ENCODE results near the gene ZNF385D.
"Not testable (repeated sequence)": the region's sequence is repeated elsewhere in the genome, so short reads cannot be mapped to it uniquely, and the experiment has no call there.

The ZNF385D gene

GRCh38 chr3:21520106-21520963 lies 230.7 kb downstream of the ZNF385D start:
- Histone ChIP-seq H3K9ac (ENCODE audit: low read length in 2 of 2) (no peak overlapping the region), H3K36me3 (ENCODE audit: control insufficient read depth in 2 of 2, insufficient read depth in 2 of 2, low read length in 2 of 2) (no peaks in the 10 kb centered on the region), H3K4me3 (ENCODE audit: low read length in 2 of 2) (no peak overlapping the region), H3K27ac (ENCODE audit: low read length) (no peak overlapping the region), H3K4me1 (ENCODE audit: control insufficient read depth, insufficient read depth, low read length) (no peaks in the 10 kb centered on the region), H3K9me3 (ENCODE audit: control insufficient read depth in 2 of 2, low read length in 2 of 2) (no peaks in the 10 kb centered on the region), H3K27me3 (ENCODE audit: control insufficient read depth in 1 of 2, insufficient read depth in 2 of 2, low read length in 2 of 2) (no peaks in the 10 kb centered on the region)

GRCh38 chr3:21517184-21517583 lies 233.8 kb downstream of the ZNF385D start:
- no peaks in the 10 kb centered on the region for H3K36me3 ChIP-seq (ENCODE audit: control insufficient read depth in 2 of 2, insufficient read depth in 2 of 2, low read length in 2 of 2)
- H3K27ac ChIP-seq (ENCODE audit: low read length), result no peak overlapping the region

GRCh38 chr3:21515417-21515816 lies 235.6 kb downstream of the ZNF385D start:
- no peaks in the 10 kb centered on the region for H3K9me3 ChIP-seq (ENCODE audit: control insufficient read depth in 2 of 2, low read length in 2 of 2)
- no peaks in the 10 kb centered on the region for H3K36me3 ChIP-seq (ENCODE audit: control insufficient read depth in 2 of 2, insufficient read depth in 2 of 2, low read length in 2 of 2)
- no peak overlapping the region for H3K27ac ChIP-seq (ENCODE audit: low read length)
- H3K27me3 ChIP-seq (ENCODE audit: control insufficient read depth in 1 of 2, insufficient read depth in 2 of 2, low read length in 2 of 2), result no peaks in the 10 kb centered on the region
- H3K4me3 ChIP-seq (ENCODE audit: low read length in 2 of 2), result no peak overlapping the region
- H3K4me1 ChIP-seq (ENCODE audit: control insufficient read depth, insufficient read depth, low read length), result no peaks in the 10 kb centered on the region
- H3K9ac ChIP-seq (ENCODE audit: low read length in 2 of 2), result no peak overlapping the region

More at GRCh38 chr3:21517184-21517583, 233.8 kb downstream of the ZNF385D start:
- H3K4me3 ChIP-seq (ENCODE audit: low read length in 2 of 2), result no peak overlapping the region
- H3K4me1 ChIP-seq (ENCODE audit: control insufficient read depth, insufficient read depth, low read length), result no peaks in the 10 kb centered on the region
- H3K9ac ChIP-seq (ENCODE audit: low read length in 2 of 2), result no peak overlapping the region
- no peaks in the 10 kb centered on the region for H3K27me3 ChIP-seq (ENCODE audit: control insufficient read depth in 1 of 2, insufficient read depth in 2 of 2, low read length in 2 of 2)
- H3K9me3 ChIP-seq (ENCODE audit: control insufficient read depth in 2 of 2, low read length in 2 of 2), result no peaks in the 10 kb centered on the region

- Histone ChIP-seq H3K9ac (ENCODE audit: low read length in 2 of 2) (no peak overlapping the region), H3K4me3 (ENCODE audit: low read length in 2 of 2) (no peak overlapping the region), H3K36me3 (ENCODE audit: control insufficient read depth in 2 of 2, insufficient read depth in 2 of 2, low read length in 2 of 2) (no peaks in the 10 kb centered on the region), H3K9me3 (ENCODE audit: control insufficient read depth in 2 of 2, low read length in 2 of 2) (no peaks in the 10 kb centered on the region), H3K27ac (ENCODE audit: low read length) (no peak overlapping the region), H3K27me3 (ENCODE audit: control insufficient read depth in 1 of 2, insufficient read depth in 2 of 2, low read length in 2 of 2) (no peaks in the 10 kb centered on the region), H3K4me1 (ENCODE audit: control insufficient read depth, insufficient read depth, low read length) (no peaks in the 10 kb centered on the region)
These were observed 241.1 kb downstream of the ZNF385D start for GRCh38 chr3:21509731-21510470.

GRCh38 chr3:21508246-21508645 lies 242.8 kb downstream of the ZNF385D start:
- H3K27me3 ChIP-seq (ENCODE audit: control insufficient read depth in 1 of 2, insufficient read depth in 2 of 2, low read length in 2 of 2), result no peaks in the 10 kb centered on the region
- no peaks in the 10 kb centered on the region for H3K4me1 ChIP-seq (ENCODE audit: control insufficient read depth, insufficient read depth, low read length)
- no peaks in the 10 kb centered on the region for H3K9me3 ChIP-seq (ENCODE audit: control insufficient read depth in 2 of 2, low read length in 2 of 2)
- H3K27ac ChIP-seq (ENCODE audit: low read length), result no peak overlapping the region
- no peak overlapping the region for H3K4me3 ChIP-seq (ENCODE audit: low read length in 2 of 2)
- no peaks in the 10 kb centered on the region for H3K36me3 ChIP-seq (ENCODE audit: control insufficient read depth in 2 of 2, insufficient read depth in 2 of 2, low read length in 2 of 2)
- H3K9ac ChIP-seq (ENCODE audit: low read length in 2 of 2), result no peak overlapping the region

GRCh38 chr3:21505711-21506460 lies 245.1 kb downstream of the ZNF385D start:
- no peaks in the 10 kb centered on the region for H3K9me3 ChIP-seq (ENCODE audit: control insufficient read depth in 2 of 2, low read length in 2 of 2)
- H3K27me3 ChIP-seq (ENCODE audit: control insufficient read depth in 1 of 2, insufficient read depth in 2 of 2, low read length in 2 of 2), result no peaks in the 10 kb centered on the region
- H3K27ac ChIP-seq (ENCODE audit: low read length), result no peak overlapping the region

GRCh38 chr3:21502656-21503055 lies 248.4 kb downstream of the ZNF385D start:
- Histone ChIP-seq H3K27ac (ENCODE audit: low read length) (no peak overlapping the region), H3K36me3 (ENCODE audit: control insufficient read depth in 2 of 2, insufficient read depth in 2 of 2, low read length in 2 of 2) (no peaks in the 10 kb centered on the region), H3K4me1 (ENCODE audit: control insufficient read depth, insufficient read depth, low read length) (no peaks in the 10 kb centered on the region), H3K9ac (ENCODE audit: low read length in 2 of 2) (no peak overlapping the region), H3K9me3 (ENCODE audit: control insufficient read depth in 2 of 2, low read length in 2 of 2) (no peaks in the 10 kb centered on the region), H3K4me3 (ENCODE audit: low read length in 2 of 2) (no peak overlapping the region), H3K27me3 (ENCODE audit: control insufficient read depth in 1 of 2, insufficient read depth in 2 of 2, low read length in 2 of 2) (no peaks in the 10 kb centered on the region)

More at GRCh38 chr3:21505711-21506460, 245.1 kb downstream of the ZNF385D start:
- Histone ChIP-seq H3K4me1 (ENCODE audit: control insufficient read depth, insufficient read depth, low read length) (no peaks in the 10 kb centered on the region), H3K36me3 (ENCODE audit: control insufficient read depth in 2 of 2, insufficient read depth in 2 of 2, low read length in 2 of 2) (no peaks in the 10 kb centered on the region), H3K9ac (ENCODE audit: low read length in 2 of 2) (no peak overlapping the region), H3K4me3 (ENCODE audit: low read length in 2 of 2) (no peak overlapping the region)

- Histone ChIP-seq H3K4me1 (ENCODE audit: control insufficient read depth, insufficient read depth, low read length) (no peaks in the 10 kb centered on the region), H3K9ac (ENCODE audit: low read length in 2 of 2) (no peak overlapping the region), H3K36me3 (ENCODE audit: control insufficient read depth in 2 of 2, insufficient read depth in 2 of 2, low read length in 2 of 2) (no peaks in the 10 kb centered on the region), H3K27me3 (ENCODE audit: control insufficient read depth in 1 of 2, insufficient read depth in 2 of 2, low read length in 2 of 2) (no peaks in the 10 kb centered on the region), H3K27ac (ENCODE audit: low read length) (no peak overlapping the region), H3K4me3 (ENCODE audit: low read length in 2 of 2) (no peak overlapping the region), H3K9me3 (ENCODE audit: control insufficient read depth in 2 of 2, low read length in 2 of 2) (no peaks in the 10 kb centered on the region)
These were observed 250.2 kb downstream of the ZNF385D start for GRCh38 chr3:21500834-21501233.

GRCh38 chr3:21490671-21491070 lies 260.3 kb downstream of the ZNF385D start:
- not testable (repeated sequence) for H3K27me3 ChIP-seq (ENCODE audit: control insufficient read depth in 1 of 2, insufficient read depth in 2 of 2, low read length in 2 of 2)

GRCh38 chr3:21487520-21487919 lies 263.5 kb downstream of the ZNF385D start:
- no peak overlapping the region for H3K27ac ChIP-seq (ENCODE audit: low read length)
- H3K36me3 ChIP-seq (ENCODE audit: control insufficient read depth in 2 of 2, insufficient read depth in 2 of 2, low read length in 2 of 2), result no peaks in the 10 kb centered on the region
- H3K27me3 ChIP-seq (ENCODE audit: control insufficient read depth in 1 of 2, insufficient read depth in 2 of 2, low read length in 2 of 2), result no peaks in the 10 kb centered on the region
- no peak overlapping the region for H3K9ac ChIP-seq (ENCODE audit: low read length in 2 of 2)
- no peaks in the 10 kb centered on the region for H3K9me3 ChIP-seq (ENCODE audit: control insufficient read depth in 2 of 2, low read length in 2 of 2)
- H3K4me1 ChIP-seq (ENCODE audit: control insufficient read depth, insufficient read depth, low read length), result no peaks in the 10 kb centered on the region
- no peak overlapping the region for H3K4me3 ChIP-seq (ENCODE audit: low read length in 2 of 2)

More at GRCh38 chr3:21490671-21491070, 260.3 kb downstream of the ZNF385D start:
- H3K9ac ChIP-seq (ENCODE audit: low read length in 2 of 2); H3K27ac ChIP-seq (ENCODE audit: low read length); H3K36me3 ChIP-seq (ENCODE audit: control insufficient read depth in 2 of 2, insufficient read depth in 2 of 2, low read length in 2 of 2); H3K4me3 ChIP-seq (ENCODE audit: low read length in 2 of 2); H3K4me1 ChIP-seq (ENCODE audit: control insufficient read depth, insufficient read depth, low read length); H3K9me3 ChIP-seq (ENCODE audit: control insufficient read depth in 2 of 2, low read length in 2 of 2): not testable (repeated sequence)

All from stomach smooth muscle (tissue), 2 donors.